Measurements from ENCODE around the gene TLCD4. TPM values are rescaled to one million over a fixed set of nuclear protein-coding genes. Genes with fewer than 3 reads are reported as not detected.
A peak's percentile ranks its signal among the peaks of the same experiment; 100 is the strongest.

The TLCD4 gene
- total RNA-seq, 1 experiment from 2014 or later, result 2.9 TPM

DNA sequence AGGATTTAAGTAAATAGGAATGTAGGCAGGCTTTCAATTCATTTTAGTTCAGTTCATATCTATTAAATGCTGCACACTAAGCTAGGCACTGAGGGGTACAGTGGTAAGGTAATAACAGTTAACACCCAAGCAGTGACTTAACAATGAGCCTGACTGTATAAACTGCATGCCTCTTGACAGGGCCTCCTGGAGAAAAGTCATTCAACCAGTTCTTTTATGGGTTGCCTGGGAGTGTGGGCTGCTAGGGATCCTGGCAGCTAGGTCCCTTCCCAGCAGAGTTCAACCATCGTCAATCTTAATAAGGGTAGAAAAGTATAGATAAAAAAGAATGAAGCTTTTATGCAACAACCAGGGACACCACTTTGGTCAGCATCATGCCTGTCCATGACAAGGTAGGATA is 36.3 kb upstream of the TLCD4 start:
- H3K9me3 ChIP-seq (ENCODE audit: control insufficient read depth, insufficient read depth, low read depth, low read length), result no peaks in the 10 kb centered on the region
- TF ChIP-seq TCF7L2 (IDR thresholded peaks at IDR 0.05; ENCODE audit: low read depth, low read length), result no peak
- TF ChIP-seq, protein P1, sequence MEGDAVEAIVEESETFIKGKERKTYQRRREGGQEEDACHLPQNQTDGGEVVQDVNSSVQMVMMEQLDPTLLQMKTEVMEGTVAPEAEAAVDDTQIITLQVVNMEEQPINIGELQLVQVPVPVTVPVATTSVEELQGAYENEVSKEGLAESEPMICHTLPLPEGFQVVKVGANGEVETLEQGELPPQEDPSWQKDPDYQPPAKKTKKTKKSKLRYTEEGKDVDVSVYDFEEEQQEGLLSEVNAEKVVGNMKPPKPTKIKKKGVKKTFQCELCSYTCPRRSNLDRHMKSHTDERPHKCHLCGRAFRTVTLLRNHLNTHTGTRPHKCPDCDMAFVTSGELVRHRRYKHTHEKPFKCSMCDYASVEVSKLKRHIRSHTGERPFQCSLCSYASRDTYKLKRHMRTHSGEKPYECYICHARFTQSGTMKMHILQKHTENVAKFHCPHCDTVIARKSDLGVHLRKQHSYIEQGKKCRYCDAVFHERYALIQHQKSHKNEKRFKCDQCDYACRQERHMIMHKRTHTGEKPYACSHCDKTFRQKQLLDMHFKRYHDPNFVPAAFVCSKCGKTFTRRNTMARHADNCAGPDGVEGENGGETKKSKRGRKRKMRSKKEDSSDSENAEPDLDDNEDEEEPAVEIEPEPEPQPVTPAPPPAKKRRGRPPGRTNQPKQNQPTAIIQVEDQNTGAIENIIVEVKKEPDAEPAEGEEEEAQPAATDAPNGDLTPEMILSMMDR (IDR thresholded peaks at IDR 0.05), result no peak
- TF ChIP-seq SIN3A (IDR thresholded peaks at IDR 0.05; ENCODE audit: borderline replicate concordance, insufficient read depth, low read depth, low read length), result no peak
- ChIA-PET CTCF (no interaction called here), POLR2A (no interaction called here)
- in situ Hi-C loops (cut with HindIII; ENCODE audit: low pct_unique_long_range_greater_than_20kb, low sequenced_read_pairs) (no loop called here), intact Hi-C loops (cut with micrococcal nuclease; ENCODE audit: unreplicated experiment) (no loop called here)
- peaks cover 2% of the 10 kb centered on the region; the same call in 1 of the 2 replicates for H3K27me3 ChIP-seq (ENCODE audit: control insufficient read depth, insufficient read depth, low read length)
- ATAC-seq (no peak), DNase-seq (ENCODE audit: low read depth, low spot score) (no peak)
- no peaks in the 10 kb centered on the region for H3K36me3 ChIP-seq (ENCODE audit: control insufficient read depth, insufficient read depth, low read length)
- no peaks in the 10 kb centered on the region for H3K4me1 ChIP-seq (ENCODE audit: control insufficient read depth, insufficient read depth, low read length)
- no peak overlapping the region for H3K27ac ChIP-seq (ENCODE audit: low read length)
- no peak overlapping the region for H3K4me3 ChIP-seq (ENCODE audit: low read depth in 2 of 2, low read length in 2 of 2)
- BruUV-seq (replicated peaks), result no TSS peak

DNA sequence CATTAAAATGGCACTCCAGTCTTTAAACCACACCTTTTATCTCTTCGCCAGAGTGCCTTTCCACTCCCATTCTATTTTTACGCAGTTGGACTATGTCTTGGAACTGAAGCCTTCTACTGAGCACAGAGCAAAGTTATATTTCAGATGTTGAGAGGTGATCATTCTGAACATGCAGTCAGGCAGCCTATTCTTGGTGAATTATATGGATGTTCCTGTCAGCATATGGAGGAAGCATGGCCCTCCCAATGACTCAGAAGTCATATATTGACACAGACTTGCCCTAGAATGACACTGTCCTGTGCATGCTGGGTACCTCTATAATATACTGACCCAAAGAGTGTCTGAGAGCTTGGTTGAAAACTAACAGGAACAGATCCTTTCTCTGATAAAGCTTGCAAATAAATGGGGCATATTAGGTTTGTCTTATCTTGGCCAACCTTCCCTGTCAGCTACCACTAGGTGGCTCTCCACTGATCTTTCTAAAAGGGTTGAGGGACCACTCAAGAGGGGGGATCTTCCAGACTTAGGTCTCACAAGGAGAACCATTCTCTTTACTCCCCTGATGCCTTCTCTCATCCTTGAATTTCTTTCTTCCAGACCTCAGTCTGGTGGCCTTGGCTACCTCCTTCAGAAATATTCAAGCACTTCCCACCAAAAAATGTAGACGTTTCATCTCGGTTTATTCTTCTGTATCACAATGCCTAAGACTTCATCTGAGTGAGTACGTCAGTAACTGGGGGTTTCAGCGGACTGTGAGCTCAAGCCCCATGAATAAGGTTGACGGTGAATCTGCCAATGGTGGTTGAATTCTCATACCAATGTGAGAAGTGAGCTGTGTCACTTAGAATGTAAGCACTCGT is 32.6 kb upstream of the TLCD4 start:
- Histone ChIP-seq H3K36me3 (ENCODE audit: control insufficient read depth, insufficient read depth, low read length) (no peaks in the 10 kb centered on the region), H3K9me3 (ENCODE audit: control insufficient read depth, insufficient read depth, low read depth, low read length) (no peaks in the 10 kb centered on the region), H3K4me1 (ENCODE audit: control insufficient read depth, insufficient read depth, low read length) (no peaks in the 10 kb centered on the region), H3K4me3 (ENCODE audit: low read depth in 2 of 2, low read length in 2 of 2) (no peak overlapping the region), H3K27me3 (ENCODE audit: control insufficient read depth, insufficient read depth, low read length) (peaks cover 2% of the 10 kb centered on the region; the same call in 1 of the 2 replicates), H3K27ac (ENCODE audit: low read length) (no peak overlapping the region)
- CTCF ChIA-PET, result interaction anchor here (0.6 kb wide), 1 partner anchor 11 kb away, joined by 3 read pairs; no protein-coding TSS in a partner anchor
- no peak for DNase-seq (ENCODE audit: low read depth, low spot score)
- POLR2A ChIA-PET, result no interaction called here
- TF ChIP-seq POLR2AphosphoS5 (IDR thresholded peaks at IDR 0.05; ENCODE audit: low read depth, low read length), result no peak
- TF ChIP-seq, protein P1 (IDR thresholded peaks at IDR 0.05), result peak; percentile 65
- TF ChIP-seq, protein P2, sequence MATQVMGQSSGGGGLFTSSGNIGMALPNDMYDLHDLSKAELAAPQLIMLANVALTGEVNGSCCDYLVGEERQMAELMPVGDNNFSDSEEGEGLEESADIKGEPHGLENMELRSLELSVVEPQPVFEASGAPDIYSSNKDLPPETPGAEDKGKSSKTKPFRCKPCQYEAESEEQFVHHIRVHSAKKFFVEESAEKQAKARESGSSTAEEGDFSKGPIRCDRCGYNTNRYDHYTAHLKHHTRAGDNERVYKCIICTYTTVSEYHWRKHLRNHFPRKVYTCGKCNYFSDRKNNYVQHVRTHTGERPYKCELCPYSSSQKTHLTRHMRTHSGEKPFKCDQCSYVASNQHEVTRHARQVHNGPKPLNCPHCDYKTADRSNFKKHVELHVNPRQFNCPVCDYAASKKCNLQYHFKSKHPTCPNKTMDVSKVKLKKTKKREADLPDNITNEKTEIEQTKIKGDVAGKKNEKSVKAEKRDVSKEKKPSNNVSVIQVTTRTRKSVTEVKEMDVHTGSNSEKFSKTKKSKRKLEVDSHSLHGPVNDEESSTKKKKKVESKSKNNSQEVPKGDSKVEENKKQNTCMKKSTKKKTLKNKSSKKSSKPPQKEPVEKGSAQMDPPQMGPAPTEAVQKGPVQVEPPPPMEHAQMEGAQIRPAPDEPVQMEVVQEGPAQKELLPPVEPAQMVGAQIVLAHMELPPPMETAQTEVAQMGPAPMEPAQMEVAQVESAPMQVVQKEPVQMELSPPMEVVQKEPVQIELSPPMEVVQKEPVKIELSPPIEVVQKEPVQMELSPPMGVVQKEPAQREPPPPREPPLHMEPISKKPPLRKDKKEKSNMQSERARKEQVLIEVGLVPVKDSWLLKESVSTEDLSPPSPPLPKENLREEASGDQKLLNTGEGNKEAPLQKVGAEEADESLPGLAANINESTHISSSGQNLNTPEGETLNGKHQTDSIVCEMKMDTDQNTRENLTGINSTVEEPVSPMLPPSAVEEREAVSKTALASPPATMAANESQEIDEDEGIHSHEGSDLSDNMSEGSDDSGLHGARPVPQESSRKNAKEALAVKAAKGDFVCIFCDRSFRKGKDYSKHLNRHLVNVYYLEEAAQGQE (IDR thresholded peaks at IDR 0.05; ENCODE audit: insufficient read depth in 1 of 2, low read depth in 2 of 2, low read length in 1 of 2), result no peak
- BruUV-seq (replicated peaks), result no TSS peak
- in situ Hi-C loops (cut with HindIII; ENCODE audit: low pct_unique_long_range_greater_than_20kb, low sequenced_read_pairs) (no loop called here), intact Hi-C loops (cut with micrococcal nuclease; ENCODE audit: unreplicated experiment) (no loop called here)
- no peak for ATAC-seq
